BLaER1 treated with 17β-estradiol and CSF1 and Interleukin-3, amounts not matched to agents 10 nM and 100 nM (cell line): ENCODE results near the gene NR2F2.

Source experiments
- H3K27ac ChIP-seq, 11 experiments: shearing (Covaris generic); formaldehyde crosslinking; 2 replicates each; pipeline ENCODE4 v1.8.1; 2022
- H3K27me3 ChIP-seq, 11 experiments: shearing (Covaris generic); formaldehyde crosslinking; 2 replicates each; pipeline ENCODE4 v1.8.1; 2022
- H3K36me3 ChIP-seq, 11 experiments: shearing (Covaris generic); formaldehyde crosslinking; 2 replicates each; pipeline ENCODE4 v1.8.1; 2022
- H3K4me1 ChIP-seq, 10 experiments: shearing (Covaris generic); formaldehyde crosslinking; 2 replicates each; pipeline ENCODE4 v1.8.1; 2022
- H3K4me2 ChIP-seq, 11 experiments: shearing (Covaris generic); formaldehyde crosslinking; 2 replicates each; pipeline ENCODE4 v1.8.1; 2022
- H3K4me3 ChIP-seq, 10 experiments: shearing (Covaris generic); formaldehyde crosslinking; 2 replicates each; pipeline ENCODE4 v1.8.1; 2022
- H3K9ac ChIP-seq, 11 experiments: shearing (Covaris generic); formaldehyde crosslinking; 2 replicates each; pipeline ENCODE4 v1.8.1; 2022
- H3K9me3 ChIP-seq, 11 experiments: shearing (Covaris generic); formaldehyde crosslinking; replicated peaks in 1 of 11; 2 replicates each; pipeline ENCODE4 v1.8.1; 2022
- H4K20me1 ChIP-seq, 11 experiments: shearing (Covaris generic); formaldehyde crosslinking; 2 replicates each; pipeline ENCODE4 v1.8.1; 2022
- Cebpa-rat ChIP-seq, 11 experiments: shearing (Covaris generic); IDR thresholded peaks; 2 replicates each; pipeline ENCODE4 v1.8.1; 2022

NR2F2 gene

DNA sequence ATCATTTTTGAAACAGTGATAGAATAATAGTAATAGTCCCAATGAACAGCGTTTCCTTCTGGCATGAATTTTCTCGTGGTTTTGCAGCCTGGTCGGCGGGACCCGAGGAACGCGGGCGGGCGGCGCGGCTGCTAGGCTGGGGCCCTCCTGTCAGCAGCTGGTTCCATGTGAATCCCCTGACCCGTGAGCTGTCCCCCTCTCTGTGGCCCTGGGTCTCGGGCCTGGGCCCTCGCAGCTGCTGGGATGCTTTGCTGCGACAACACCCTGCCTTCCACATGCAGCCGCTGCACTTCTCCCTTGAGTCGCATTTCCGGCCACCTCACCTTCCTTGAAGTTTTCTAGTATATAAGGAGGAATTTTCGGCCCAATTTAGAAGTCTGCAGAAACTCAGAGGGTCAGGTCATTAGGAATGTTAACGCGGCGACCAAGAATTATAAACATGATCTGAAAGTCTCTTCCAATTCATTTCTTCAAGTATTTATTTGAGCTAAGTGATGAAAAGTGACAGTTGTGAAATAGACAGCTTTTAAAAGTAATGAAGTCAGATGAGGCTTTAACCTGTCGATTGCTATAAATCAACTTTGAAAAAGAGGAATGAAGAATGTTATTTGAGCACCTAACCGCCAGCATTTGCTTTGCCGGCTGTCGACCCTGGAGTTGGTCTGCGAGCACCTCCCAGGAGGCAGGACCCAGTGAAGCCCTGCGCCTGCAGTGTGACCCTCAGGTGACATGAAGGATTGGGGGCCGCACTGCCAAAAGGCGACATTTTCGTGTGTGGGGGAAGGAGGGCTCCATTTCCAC lies 27.7 kb downstream of the NR2F2 start:
- Histone ChIP-seq H4K20me1 (peaks cover 0 to 90% (median 73%) of the 10 kb centered on the region in 11 experiments; a peak in 17 of 22 replicates), H3K27ac (no peak overlapping the region), H3K4me3 (peak overlapping the region in 8 of 10 experiments; percentile 59 to 73 (median 66); a peak in 12 of 20 replicates), H3K9me3 (peaks cover 0 to 4% (median 0%) of the 10 kb centered on the region in 11 experiments; a peak in 2 of 22 replicates), H3K4me2 (peak overlapping the region; percentile 94 to 100 (median 98)), H3K9ac (no peak overlapping the region), H3K36me3 (no peaks in the 10 kb centered on the region), H3K4me1 (peaks cover 18 to 45% (median 37%) of the 10 kb centered on the region in 10 experiments; a peak in 17 of 20 replicates), H3K27me3 (peaks cover 99 to 100% (median 100%) of the 10 kb centered on the region in 11 experiments)
- no peak for TF ChIP-seq Cebpa-rat (IDR thresholded peaks at IDR 0.05)

DNA sequence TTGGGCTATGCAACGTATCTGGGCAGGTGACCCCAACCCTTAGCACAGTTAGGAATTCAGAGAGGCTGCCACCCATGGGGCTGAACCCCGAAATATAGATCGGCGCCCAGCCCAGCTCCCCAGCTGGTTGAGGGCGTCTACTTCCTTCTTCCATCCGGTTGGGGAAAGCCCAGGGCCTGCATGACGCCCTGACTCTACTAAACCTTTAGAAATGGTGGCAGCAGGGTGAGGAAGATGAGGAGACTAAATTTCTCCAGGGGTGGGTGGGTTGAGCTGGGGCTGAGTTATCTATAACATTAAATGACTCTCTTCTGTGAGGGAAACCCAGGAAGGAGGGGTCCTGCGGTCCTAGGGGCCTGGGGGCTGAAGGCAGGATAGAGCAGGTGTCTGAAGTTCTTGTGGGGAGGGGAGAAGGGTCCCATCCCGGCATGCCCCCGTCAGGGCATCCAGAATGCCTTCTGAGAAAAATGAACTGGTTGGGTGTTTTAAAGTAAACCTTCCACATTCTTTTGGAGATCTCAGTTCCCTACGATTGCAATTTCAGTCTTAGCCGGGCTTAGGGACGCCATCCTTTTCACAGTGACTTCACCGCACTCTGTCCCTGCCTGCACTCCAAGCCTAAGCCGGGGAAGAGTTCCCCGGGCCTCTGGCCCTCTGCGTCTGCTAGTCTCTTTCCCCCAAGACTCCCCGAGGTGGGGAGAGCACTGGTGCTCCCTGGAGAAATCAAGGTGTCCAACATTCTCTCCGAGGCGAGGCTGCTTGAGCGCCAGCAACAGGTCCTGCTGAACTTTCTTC lies 28.5 kb downstream of the NR2F2 start:
- Histone ChIP-seq H3K4me2 (peak overlapping the region in 3 of 11 experiments; percentile 12 to 46 (median 27); a peak in 4 of 22 replicates), H3K9ac (no peak overlapping the region), H3K9me3 (peaks cover 0 to 4% (median 0%) of the 10 kb centered on the region in 11 experiments; a peak in 1 of 22 replicates), H4K20me1 (peaks cover 0 to 86% (median 69%) of the 10 kb centered on the region in 11 experiments; a peak in 17 of 22 replicates), H3K36me3 (no peaks in the 10 kb centered on the region), H3K27ac (no peak overlapping the region), H3K4me3 (no peak overlapping the region), H3K4me1 (peaks cover 18 to 37% (median 33%) of the 10 kb centered on the region in 10 experiments; a peak in 17 of 20 replicates), H3K27me3 (peaks cover 99 to 100% (median 100%) of the 10 kb centered on the region in 11 experiments)
- TF ChIP-seq Cebpa-rat (IDR thresholded peaks at IDR 0.05) = no peak

DNA sequence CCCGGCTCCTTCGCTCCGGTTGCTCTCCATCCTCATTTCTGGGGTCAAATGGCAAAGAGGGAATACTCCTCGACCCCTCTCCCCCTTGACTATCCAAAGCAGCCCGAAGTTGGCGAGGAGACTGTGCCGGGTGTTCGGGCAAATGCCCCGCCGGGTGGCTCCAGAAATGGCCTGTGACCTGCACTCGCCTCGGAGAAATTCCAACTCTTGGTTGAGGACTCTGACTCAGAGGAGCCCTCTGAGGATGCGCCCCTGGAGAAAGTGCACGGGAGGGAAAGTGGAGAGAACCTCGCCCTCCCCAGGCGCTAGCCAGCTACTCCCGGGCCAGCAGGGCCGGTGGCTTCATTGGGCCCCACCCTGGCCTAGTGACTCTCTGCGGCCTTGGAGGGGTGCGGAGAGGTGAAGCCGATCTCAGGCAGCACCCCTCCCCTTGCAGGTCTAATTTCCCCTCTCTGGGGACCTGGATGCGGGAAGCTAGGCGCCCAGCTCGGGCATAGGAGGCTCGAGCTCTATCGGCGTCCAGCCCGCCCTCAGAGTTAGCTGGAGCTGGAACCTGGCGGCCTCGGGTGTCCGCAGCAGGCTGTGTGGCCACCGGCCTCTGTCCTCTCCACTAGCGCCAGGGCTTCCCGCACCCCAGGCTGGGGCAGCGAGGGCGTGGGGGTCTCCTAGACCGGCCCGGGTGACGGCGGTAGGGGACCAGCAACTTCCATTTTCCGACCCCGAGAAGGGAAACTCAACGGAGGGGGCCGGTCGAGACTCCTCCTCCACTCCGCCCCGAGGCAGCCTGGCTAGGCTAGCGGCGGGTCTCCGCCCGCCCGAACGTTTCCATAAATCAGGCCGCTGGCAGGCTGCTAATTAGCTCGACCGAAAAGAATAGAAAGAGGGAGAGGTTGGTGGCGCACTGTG lies 29.4 kb downstream of the NR2F2 start:
- peaks cover 0 to 4% (median 0%) of the 10 kb centered on the region in 11 experiments; a peak in 1 of 22 replicates for H3K9me3 ChIP-seq
- H3K4me1 ChIP-seq = peaks cover 14 to 29% (median 25%) of the 10 kb centered on the region in 10 experiments; a peak in 17 of 20 replicates
- H4K20me1 ChIP-seq = peaks cover 0 to 81% (median 62%) of the 10 kb centered on the region in 11 experiments; a peak in 17 of 22 replicates
- H3K27me3 ChIP-seq = peaks cover 99 to 100% (median 100%) of the 10 kb centered on the region in 11 experiments
- TF ChIP-seq Cebpa-rat (IDR thresholded peaks at IDR 0.05) = no peak
- no peak overlapping the region for H3K4me3 ChIP-seq
- H3K4me2 ChIP-seq = peak overlapping the region in 3 of 11 experiments; percentile 12 to 46 (median 27); a peak in 4 of 22 replicates
- H3K9ac ChIP-seq = no peak overlapping the region
- H3K36me3 ChIP-seq = no peaks in the 10 kb centered on the region
- H3K27ac ChIP-seq = no peak overlapping the region

DNA sequence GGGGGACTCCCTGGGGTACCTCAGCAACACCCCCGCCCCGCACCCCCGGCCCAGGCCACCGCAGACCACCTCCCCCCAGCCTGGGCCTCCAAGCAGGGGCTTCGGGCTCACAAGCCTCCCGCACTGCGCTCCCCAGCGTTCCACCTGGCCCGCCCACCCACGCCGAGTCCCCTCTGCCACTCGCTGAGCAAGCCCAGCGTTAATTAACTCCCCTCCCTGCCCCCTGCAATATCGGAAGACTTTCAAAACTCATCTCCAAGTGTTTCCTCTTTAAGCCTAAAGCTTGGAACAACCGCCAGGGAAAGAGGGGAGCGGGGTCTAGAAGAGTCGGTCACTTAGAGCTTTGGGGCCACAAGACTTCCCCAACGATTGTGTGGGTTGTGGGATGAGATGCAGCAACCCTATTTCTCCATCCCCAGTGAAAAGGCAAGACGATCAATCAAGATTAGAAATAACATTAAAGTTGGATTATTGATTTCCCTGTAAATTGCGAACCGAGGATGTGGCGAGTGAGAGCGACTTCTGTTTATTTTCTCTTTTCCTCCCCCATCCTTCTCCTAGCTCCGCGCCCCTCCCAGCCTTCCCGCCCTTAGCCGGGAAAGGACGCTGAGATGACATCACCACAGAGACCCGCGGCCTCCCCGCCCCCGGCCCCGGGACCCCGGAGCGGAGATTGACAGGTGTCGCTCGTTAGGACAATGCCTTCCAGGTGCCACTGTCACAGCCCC lies 30.2 kb downstream of the NR2F2 start:
- no peak for TF ChIP-seq Cebpa-rat (IDR thresholded peaks at IDR 0.05)
- Histone ChIP-seq H3K9me3 (peaks cover 2 to 6% (median 3%) of the 10 kb centered on the region in 11 experiments; a peak in 19 of 22 replicates), H3K36me3 (no peaks in the 10 kb centered on the region), H3K27ac (no peak overlapping the region), H3K4me1 (peaks cover 11 to 23% (median 19%) of the 10 kb centered on the region in 10 experiments; a peak in 17 of 20 replicates), H4K20me1 (peaks cover 0 to 78% (median 53%) of the 10 kb centered on the region in 11 experiments; a peak in 17 of 22 replicates), H3K27me3 (peaks cover 99 to 100% (median 100%) of the 10 kb centered on the region in 11 experiments), H3K4me3 (no peak overlapping the region), H3K4me2 (no peak overlapping the region), H3K9ac (no peak overlapping the region)

DNA sequence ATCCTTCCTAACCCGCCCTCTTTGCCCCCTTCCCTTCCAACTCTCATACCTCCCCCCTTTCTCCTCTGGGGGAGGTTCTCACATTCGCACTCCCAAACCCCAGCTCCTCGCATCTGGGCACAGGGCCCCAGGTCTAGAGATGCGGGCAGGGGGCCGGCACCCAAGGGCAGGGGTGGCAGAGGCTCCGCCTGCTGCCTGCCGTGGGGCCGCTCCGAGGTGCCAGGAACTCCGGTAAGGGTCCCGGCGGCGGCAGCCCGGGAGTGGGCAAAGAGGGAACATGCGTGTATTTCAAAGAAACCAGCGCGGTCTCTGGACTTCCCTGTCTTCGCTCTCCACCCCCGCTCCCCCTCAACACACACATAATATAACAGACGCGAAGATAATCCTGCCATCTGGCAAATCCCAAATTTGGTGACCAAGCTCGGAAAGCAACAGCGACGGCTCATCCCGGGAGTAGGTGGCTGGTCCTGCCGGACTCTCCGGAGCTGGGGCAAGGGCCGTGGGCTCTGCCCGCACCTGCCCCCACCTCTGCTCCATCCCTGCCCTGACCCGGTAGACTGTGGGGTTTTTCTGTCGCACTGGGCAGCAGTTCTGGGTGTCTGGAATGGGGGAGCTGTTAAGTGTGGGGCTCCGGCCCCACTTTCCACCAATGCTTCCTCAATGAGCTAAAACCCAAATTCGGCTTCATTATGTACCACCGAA lies 31.0 kb downstream of the NR2F2 start:
- H3K4me3 ChIP-seq = no peak overlapping the region

DNA sequence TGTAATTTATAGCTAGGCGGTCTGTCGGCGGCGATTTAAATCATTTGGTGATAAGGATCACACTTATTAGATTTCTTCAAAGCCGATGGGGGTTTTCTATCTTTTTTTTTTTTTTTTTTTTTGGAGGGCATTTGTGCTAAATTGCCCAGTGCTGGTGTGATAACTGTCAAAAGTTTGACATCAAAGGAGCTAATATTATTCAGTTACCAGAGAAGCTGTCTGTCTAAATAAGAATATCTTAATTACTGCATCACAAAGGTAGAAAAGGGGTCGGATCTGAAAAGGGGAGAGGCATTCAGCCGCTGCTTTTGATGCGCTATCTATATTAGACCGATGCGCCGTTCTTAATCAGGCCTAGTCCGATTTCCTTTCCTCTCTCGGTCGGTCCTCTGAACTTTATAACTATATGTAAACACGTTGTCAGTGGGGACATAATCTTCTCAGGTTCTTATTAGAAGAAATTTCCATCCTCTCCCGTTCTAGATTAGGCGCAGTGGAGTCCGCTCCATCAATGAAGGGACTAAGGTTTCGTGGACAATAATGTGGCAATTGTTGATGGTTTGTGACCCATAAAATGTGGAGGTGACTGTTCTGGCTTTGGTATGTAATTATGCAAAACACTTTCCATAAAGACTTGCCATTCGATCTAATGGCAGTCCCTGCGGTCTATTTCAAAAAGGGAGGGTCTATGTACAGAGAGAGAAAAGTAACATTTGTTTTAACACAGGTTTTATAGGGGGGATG lies 31.7 kb downstream of the NR2F2 start:
- Histone ChIP-seq H3K27ac (no peak overlapping the region), H3K9ac (no peak overlapping the region), H3K4me1 (peaks cover 5 to 23% (median 9%) of the 10 kb centered on the region in 10 experiments; a peak in 14 of 20 replicates), H3K36me3 (no peaks in the 10 kb centered on the region), H4K20me1 (peaks cover 0 to 67% (median 42%) of the 10 kb centered on the region in 11 experiments; a peak in 16 of 22 replicates), H3K4me3 (no peak overlapping the region), H3K27me3 (peaks cover 100% of the 10 kb centered on the region in 11 experiments), H3K9me3 (peaks cover 15 to 20% (median 17%) of the 10 kb centered on the region in 11 experiments; a peak in 21 of 22 replicates), H3K4me2 (no peak overlapping the region)
- no peak for TF ChIP-seq Cebpa-rat (IDR thresholded peaks at IDR 0.05)

More for the DNA sequence above, 31.0 kb downstream of the NR2F2 start:
- peaks cover 7 to 23% (median 13%) of the 10 kb centered on the region in 10 experiments; a peak in 17 of 20 replicates for H3K4me1 ChIP-seq
- H4K20me1 ChIP-seq = peaks cover 0 to 71% (median 46%) of the 10 kb centered on the region in 11 experiments; a peak in 17 of 22 replicates
- H3K27me3 ChIP-seq = peaks cover 99 to 100% (median 100%) of the 10 kb centered on the region in 11 experiments
- H3K27ac ChIP-seq = no peak overlapping the region
- peaks cover 9 to 13% (median 10%) of the 10 kb centered on the region in 11 experiments; a peak in 21 of 22 replicates for H3K9me3 ChIP-seq
- H3K36me3 ChIP-seq = no peaks in the 10 kb centered on the region
- no peak for TF ChIP-seq Cebpa-rat (IDR thresholded peaks at IDR 0.05)
- no peak overlapping the region for H3K9ac ChIP-seq
- H3K4me2 ChIP-seq = no peak overlapping the region
